Left ventricle myocardium inferior (tissue), 1 donor: Measurements from ENCODE around the gene FDXR. TPM values are rescaled to one million over a fixed set of nuclear protein-coding genes. Genes with fewer than 3 reads are reported as not detected.
"Not testable (repeated sequence)": the region's sequence is repeated elsewhere in the genome, so short reads cannot be mapped to it uniquely, and the experiment has no call there.

ENCODE experiments used
- DNase-seq: peaks from one replicate; pipeline ENCODE4 v3.0.0-alpha.2; 2020
- H3K27ac ChIP-seq: fragments of 200-600 bp; replicated peaks from 2 replicates; pipeline ENCODE4 v1.8.0; 2021
- H3K27me3 ChIP-seq: fragments of 200-600 bp; 2 replicates; pipeline ENCODE4 v1.8.0; 2021; ENCODE audit warnings: low read depth
- H3K36me3 ChIP-seq: fragments of 200-600 bp; 2 replicates; pipeline ENCODE4 v1.8.0; 2021
- H3K4me1 ChIP-seq: fragments of 200-600 bp; 2 replicates; pipeline ENCODE4 v1.8.0; 2021
- H3K4me3 ChIP-seq: fragments of 200-600 bp; 2 replicates; pipeline ENCODE4 v1.8.0; 2021; ENCODE audit warnings: mild to moderate bottlenecking, moderate library complexity
- H3K9me3 ChIP-seq: fragments of 200-600 bp; replicated peaks from 2 replicates; pipeline ENCODE4 v1.8.0; 2021
- CTCF ChIP-seq: fragments of 200-600 bp; IDR thresholded peaks from 2 replicates; pipeline ENCODE4 v1.8.0; 2021; ENCODE audit warnings: antibody characterized with exemption, mild to moderate bottlenecking, borderline replicate concordance
- intact Hi-C: fragments of 100-400 bp; cut with micrococcal nuclease; formaldehyde crosslinking; loops from one replicate; pipeline ENCODE4 v1.11.0; 2022
- total RNA-seq: library from RNA; stranded (reverse); fragmentation: NEBNext Ultra II Directional; extraction: Animal tissue kit (Norgen Biotek cat#: 25700); gene quantifications from one replicate; pipeline ENCODE4 v1.2.1, GENCODE V29; 2021
- donor health status: DM: no; HTN: yes; CAD: no; lungs with severe emphysema.

Gene FDXR
- total RNA-seq, 1 donor from 2014 or later, result 5.7 TPM

- Histone ChIP-seq H3K27me3 (peaks cover 66% of the 10 kb centered on the region), H3K36me3 (no peaks in the 10 kb centered on the region), H3K4me1 (peaks cover 2% of the 10 kb centered on the region), H3K27ac (no peak overlapping the region), H3K9me3 (no peaks in the 10 kb centered on the region), H3K4me3 (no peak overlapping the region)
- DNase-seq, result no peak
- intact Hi-C loops, result no loop called here
- no peak for TF ChIP-seq CTCF
Observed at GRCh38 chr17:74916136-74916850, 43.5 kb upstream of the FDXR start.

GRCh38 chr17:74911423-74911822, 38.6 kb upstream of the FDXR start:
- DNase-seq, H3K4me1 ChIP-seq, intact Hi-C loops: not testable (repeated sequence)

GRCh38 chr17:74909097-74909496, 36.3 kb upstream of the FDXR start:
- Histone ChIP-seq H3K9me3 (peaks cover 13% of the 10 kb centered on the region), H3K27me3 (peaks cover 39% of the 10 kb centered on the region)
- H3K36me3 ChIP-seq, H3K4me3 ChIP-seq, H3K27ac ChIP-seq, DNase-seq, intact Hi-C loops, H3K4me1 ChIP-seq: not testable (repeated sequence)

More at GRCh38 chr17:74911423-74911822, 38.6 kb upstream of the FDXR start:
- Histone ChIP-seq H3K9me3 (peaks cover 13% of the 10 kb centered on the region), H3K27me3 (peaks cover 33% of the 10 kb centered on the region)
- not testable (repeated sequence) for H3K4me3 ChIP-seq, H3K27ac ChIP-seq, H3K36me3 ChIP-seq

- intact Hi-C loops, result no loop called here
Observed at GRCh38 chr17:74907012-74907411, 34.2 kb upstream of the FDXR start.

GRCh38 chr17:74906214-74906793, 33.5 kb upstream of the FDXR start:
- H3K27ac ChIP-seq, H3K4me1 ChIP-seq, DNase-seq, H3K4me3 ChIP-seq, intact Hi-C loops, H3K36me3 ChIP-seq: not testable (repeated sequence)
- Histone ChIP-seq H3K9me3 (peaks cover 13% of the 10 kb centered on the region), H3K27me3 (peaks cover 57% of the 10 kb centered on the region)

More at GRCh38 chr17:74907012-74907411, 34.2 kb upstream of the FDXR start:
- no peak for DNase-seq
- Histone ChIP-seq H3K27ac (no peak overlapping the region), H3K4me1 (no peaks in the 10 kb centered on the region), H3K9me3 (peaks cover 13% of the 10 kb centered on the region), H3K27me3 (peaks cover 57% of the 10 kb centered on the region), H3K36me3 (no peaks in the 10 kb centered on the region), H3K4me3 (no peak overlapping the region)
- no peak for TF ChIP-seq CTCF

GRCh38 chr17:74904687-74905409, 32.1 kb upstream of the FDXR start:
- peaks cover 13% of the 10 kb centered on the region for H3K9me3 ChIP-seq
- H3K36me3 ChIP-seq, result no peaks in the 10 kb centered on the region
- H3K27ac ChIP-seq, result no peak overlapping the region
- H3K4me1 ChIP-seq, result no peaks in the 10 kb centered on the region
- no peak for DNase-seq
- H3K4me3 ChIP-seq, result no peak overlapping the region
- intact Hi-C loops, result no loop called here
- H3K27me3 ChIP-seq, result peaks cover 57% of the 10 kb centered on the region
- TF ChIP-seq CTCF, result no peak

GRCh38 chr17:74903671-74904070, 30.9 kb upstream of the FDXR start:
- H3K36me3 ChIP-seq, result no peaks in the 10 kb centered on the region
- H3K4me3 ChIP-seq, result no peak overlapping the region
- no peak for TF ChIP-seq CTCF
- no peaks in the 10 kb centered on the region for H3K4me1 ChIP-seq
- H3K9me3 ChIP-seq, result peaks cover 3% of the 10 kb centered on the region
- DNase-seq, result no peak
- H3K27me3 ChIP-seq, result peaks cover 51% of the 10 kb centered on the region
- intact Hi-C loops, result no loop called here
- no peak overlapping the region for H3K27ac ChIP-seq
